Glutamatergic neuron (in vitro differentiated cells): ENCODE data around the gene MTSS2. TPM values are rescaled to one million over a fixed set of nuclear protein-coding genes. Genes with fewer than 3 reads are reported as not detected.

Source experiments
- DNase-seq: peaks from one replicate; pipeline ENCODE4 v3.0.0; 2022
- H3K27ac Mint-ChIP-seq: one replicate; pipeline ENCODE4 v1.8.0; 2020; ENCODE audit warnings: mild to moderate bottlenecking, mixed read lengths, inconsistent platforms; ENCODE audit not compliant: unreplicated experiment
- H3K27me3 Mint-ChIP-seq: one replicate; pipeline ENCODE4 v1.8.0; 2020; ENCODE audit warnings: mild to moderate bottlenecking, moderate library complexity, mixed read lengths, inconsistent platforms; ENCODE audit not compliant: unreplicated experiment
- H3K36me3 Mint-ChIP-seq: one replicate; pipeline ENCODE4 v1.8.0; 2020; ENCODE audit warnings: mild to moderate bottlenecking, mixed read lengths, inconsistent platforms; ENCODE audit not compliant: unreplicated experiment
- H3K4me1 Mint-ChIP-seq: one replicate; pipeline ENCODE4 v1.8.0; 2020; ENCODE audit warnings: mild to moderate bottlenecking, low read depth, mixed read lengths, inconsistent platforms; ENCODE audit not compliant: unreplicated experiment
- H3K4me3 Mint-ChIP-seq: one replicate; pipeline ENCODE4 v1.8.0; 2020; ENCODE audit warnings: mild to moderate bottlenecking, mixed read lengths, inconsistent platforms; ENCODE audit not compliant: unreplicated experiment
- H3K9me3 Mint-ChIP-seq: one replicate; pipeline ENCODE4 v1.8.0; 2020; ENCODE audit warnings: mild to moderate bottlenecking, moderate library complexity, mixed read lengths, inconsistent platforms; ENCODE audit not compliant: unreplicated experiment
- CTCF ChIP-seq: fragments of 200-600 bp; sonication (generic); IDR thresholded peaks from one replicate; pipeline ENCODE4 v1.5.0; 2021; ENCODE audit not compliant: partially characterized antibody, unreplicated experiment
- total RNA-seq: library from RNA; stranded (reverse); fragmentation: NEBNext Ultra II Directional; extraction: Animal tissue kit (Norgen Biotek cat#: 25700); gene quantifications from one replicate; pipeline ENCODE4 v1.2.1, GENCODE V29; 2021; ENCODE audit not compliant: unreplicated experiment

The MTSS2 gene
- total RNA-seq, 1 donor from 2014 or later, result 36.2 TPM

- Mint-ChIP-seq H3K4me1 (peaks cover 16% of the 10 kb centered on the region), H3K27me3 (peaks cover 8% of the 10 kb centered on the region), H3K36me3 (peaks cover 4% of the 10 kb centered on the region), H3K4me3 (no peak overlapping the region), H3K9me3 (peaks cover 15% of the 10 kb centered on the region), H3K27ac (no peak overlapping the region)
- DNase-seq, result no peak
- no peak for TF ChIP-seq CTCF
Measured at GRCh38 chr16:70696952-70697593, 11.2 kb upstream of the MTSS2 start.

DNA sequence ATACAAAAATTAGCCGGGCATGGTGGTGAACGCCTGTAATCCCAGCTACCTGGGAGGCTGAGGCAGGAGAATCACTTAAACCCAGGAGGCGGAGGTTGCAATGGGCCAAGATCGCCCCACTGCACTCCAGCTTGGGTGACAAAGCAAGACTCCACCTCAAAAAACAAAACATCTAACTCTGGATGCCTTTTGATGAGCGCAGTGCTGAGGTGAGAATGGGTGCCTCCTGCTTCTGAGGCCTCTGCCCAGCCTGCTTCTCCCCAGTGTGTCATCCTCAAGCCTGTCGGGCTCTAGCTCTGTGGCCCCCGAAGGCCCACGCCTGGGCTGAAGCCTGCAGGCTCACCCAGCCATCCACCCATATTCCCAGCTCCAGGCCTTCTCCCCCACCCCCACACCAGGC lies 10.5 kb upstream of the MTSS2 start:
- H3K4me1 Mint-ChIP-seq, result peaks cover 9% of the 10 kb centered on the region
- no peak overlapping the region for H3K27ac Mint-ChIP-seq
- H3K9me3 Mint-ChIP-seq, result peaks cover 10% of the 10 kb centered on the region
- peaks cover 1% of the 10 kb centered on the region for H3K27me3 Mint-ChIP-seq
- no peak for DNase-seq
- no peak overlapping the region for H3K4me3 Mint-ChIP-seq
- peaks cover 4% of the 10 kb centered on the region for H3K36me3 Mint-ChIP-seq
- no peak for TF ChIP-seq CTCF

DNA sequence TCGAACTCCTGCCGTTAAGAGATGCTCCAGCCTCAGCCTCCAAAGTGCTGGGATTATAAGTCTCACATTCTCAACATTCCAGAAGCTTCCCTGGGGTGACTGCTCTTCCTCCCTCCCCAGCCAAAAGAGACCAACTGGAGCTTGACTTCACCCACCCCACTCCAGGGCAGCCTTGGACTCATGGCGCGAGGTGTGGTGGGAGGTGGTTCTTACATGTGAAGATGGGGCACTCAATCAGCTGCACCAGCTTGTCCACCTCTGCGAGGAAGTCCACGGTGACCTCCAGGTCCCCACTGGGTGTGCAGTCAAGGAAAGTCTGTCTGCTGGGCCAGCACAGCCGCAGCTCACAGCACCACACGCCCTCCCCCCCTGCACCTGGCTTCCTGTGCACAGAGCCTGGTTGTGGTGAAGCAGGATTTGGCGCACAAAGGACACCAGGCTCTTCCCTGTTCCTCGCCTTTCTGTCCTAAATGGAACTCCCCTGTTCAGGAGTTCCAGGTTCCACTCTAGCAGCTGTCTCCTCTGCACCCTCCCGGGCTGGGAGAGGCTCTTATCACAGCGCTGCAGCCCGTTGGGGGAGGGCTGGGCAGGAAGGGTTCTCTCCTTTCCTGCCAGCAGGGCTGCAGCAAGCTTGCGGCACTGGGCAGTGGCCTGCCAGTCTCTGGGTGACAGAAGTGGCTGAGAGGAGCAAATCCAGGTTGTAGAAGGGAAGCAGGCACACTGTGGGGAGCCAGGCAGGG lies 9.6 kb upstream of the MTSS2 start:
- no peak for DNase-seq
- Mint-ChIP-seq H3K27ac (no peak overlapping the region), H3K9me3 (peaks cover 7% of the 10 kb centered on the region), H3K36me3 (peaks cover 4% of the 10 kb centered on the region), H3K4me3 (no peak overlapping the region), H3K4me1 (peaks cover 11% of the 10 kb centered on the region), H3K27me3 (peaks cover 1% of the 10 kb centered on the region)
- TF ChIP-seq CTCF, result no peak

DNA sequence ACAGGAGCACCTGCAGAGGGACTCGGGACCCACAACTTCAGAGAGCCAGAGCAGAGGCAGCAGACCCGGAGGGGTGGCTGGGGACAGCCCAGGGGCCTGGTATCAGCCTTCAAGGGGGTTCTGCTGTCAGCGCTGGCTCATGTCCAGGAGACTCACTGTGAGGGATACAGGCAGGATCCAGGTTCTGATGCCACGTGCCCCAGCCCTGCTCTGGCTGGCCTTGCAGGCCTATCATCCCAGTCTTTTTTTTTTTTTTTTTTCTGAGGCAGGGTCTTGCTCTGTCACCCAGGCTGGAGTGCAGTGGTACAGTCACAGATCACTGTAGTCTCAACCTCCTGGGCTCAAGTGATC lies 9.0 kb upstream of the MTSS2 start:
- Mint-ChIP-seq H3K9me3 (peaks cover 5% of the 10 kb centered on the region), H3K27ac (no peak overlapping the region), H3K27me3 (peaks cover 1% of the 10 kb centered on the region), H3K4me3 (no peak overlapping the region), H3K36me3 (peaks cover 4% of the 10 kb centered on the region), H3K4me1 (peaks cover 8% of the 10 kb centered on the region)
- no peak for DNase-seq
- no peak for TF ChIP-seq CTCF
